ENCODE measurements around the gene EHMT1. TPM values are rescaled to one million over a fixed set of nuclear protein-coding genes. Genes with fewer than 3 reads are reported as not detected.

EHMT1 gene
- total RNA-seq, 1 experiment from 2014 or later: 63.9 TPM

DNA sequence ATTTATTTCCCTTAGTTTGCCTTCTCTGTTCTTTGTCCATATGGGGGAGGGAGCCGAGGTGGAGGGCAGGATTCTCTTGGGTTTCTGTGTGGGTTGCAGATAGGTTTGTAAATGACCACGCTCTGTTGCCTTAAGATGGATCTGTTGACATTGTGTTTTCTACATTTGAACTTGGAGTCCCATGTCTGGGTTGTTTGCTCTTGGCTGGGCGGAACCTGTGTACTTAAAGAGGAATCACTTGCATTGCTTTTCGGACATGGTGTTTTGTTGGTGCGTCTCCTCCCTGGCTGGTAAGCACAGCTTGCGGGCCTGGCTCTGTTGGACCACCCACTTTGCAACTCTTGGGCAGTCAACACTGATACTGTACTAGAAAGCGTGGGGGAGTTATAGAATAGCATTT, 45.9 kb downstream of the EHMT1 start:
- H3K27me3 ChIP-seq (ENCODE audit: control insufficient read depth, insufficient read depth, low read length): no peaks in the 10 kb centered on the region
- H3K4me3 ChIP-seq (ENCODE audit: low read depth in 2 of 2, low read length in 2 of 2): no peak overlapping the region
- no TSS peak for BruUV-seq (replicated peaks)
- TF ChIP-seq, protein P1, sequence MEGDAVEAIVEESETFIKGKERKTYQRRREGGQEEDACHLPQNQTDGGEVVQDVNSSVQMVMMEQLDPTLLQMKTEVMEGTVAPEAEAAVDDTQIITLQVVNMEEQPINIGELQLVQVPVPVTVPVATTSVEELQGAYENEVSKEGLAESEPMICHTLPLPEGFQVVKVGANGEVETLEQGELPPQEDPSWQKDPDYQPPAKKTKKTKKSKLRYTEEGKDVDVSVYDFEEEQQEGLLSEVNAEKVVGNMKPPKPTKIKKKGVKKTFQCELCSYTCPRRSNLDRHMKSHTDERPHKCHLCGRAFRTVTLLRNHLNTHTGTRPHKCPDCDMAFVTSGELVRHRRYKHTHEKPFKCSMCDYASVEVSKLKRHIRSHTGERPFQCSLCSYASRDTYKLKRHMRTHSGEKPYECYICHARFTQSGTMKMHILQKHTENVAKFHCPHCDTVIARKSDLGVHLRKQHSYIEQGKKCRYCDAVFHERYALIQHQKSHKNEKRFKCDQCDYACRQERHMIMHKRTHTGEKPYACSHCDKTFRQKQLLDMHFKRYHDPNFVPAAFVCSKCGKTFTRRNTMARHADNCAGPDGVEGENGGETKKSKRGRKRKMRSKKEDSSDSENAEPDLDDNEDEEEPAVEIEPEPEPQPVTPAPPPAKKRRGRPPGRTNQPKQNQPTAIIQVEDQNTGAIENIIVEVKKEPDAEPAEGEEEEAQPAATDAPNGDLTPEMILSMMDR (IDR thresholded peaks at IDR 0.05): no peak
- TF ChIP-seq SIN3A (IDR thresholded peaks at IDR 0.05; ENCODE audit: borderline replicate concordance, insufficient read depth, low read depth, low read length) (no peak), TCF7L2 (IDR thresholded peaks at IDR 0.05; ENCODE audit: low read depth, low read length) (no peak), POLR2AphosphoS5 (IDR thresholded peaks at IDR 0.05; ENCODE audit: low read depth, low read length) (no peak)
- TF ChIP-seq, protein P2, sequence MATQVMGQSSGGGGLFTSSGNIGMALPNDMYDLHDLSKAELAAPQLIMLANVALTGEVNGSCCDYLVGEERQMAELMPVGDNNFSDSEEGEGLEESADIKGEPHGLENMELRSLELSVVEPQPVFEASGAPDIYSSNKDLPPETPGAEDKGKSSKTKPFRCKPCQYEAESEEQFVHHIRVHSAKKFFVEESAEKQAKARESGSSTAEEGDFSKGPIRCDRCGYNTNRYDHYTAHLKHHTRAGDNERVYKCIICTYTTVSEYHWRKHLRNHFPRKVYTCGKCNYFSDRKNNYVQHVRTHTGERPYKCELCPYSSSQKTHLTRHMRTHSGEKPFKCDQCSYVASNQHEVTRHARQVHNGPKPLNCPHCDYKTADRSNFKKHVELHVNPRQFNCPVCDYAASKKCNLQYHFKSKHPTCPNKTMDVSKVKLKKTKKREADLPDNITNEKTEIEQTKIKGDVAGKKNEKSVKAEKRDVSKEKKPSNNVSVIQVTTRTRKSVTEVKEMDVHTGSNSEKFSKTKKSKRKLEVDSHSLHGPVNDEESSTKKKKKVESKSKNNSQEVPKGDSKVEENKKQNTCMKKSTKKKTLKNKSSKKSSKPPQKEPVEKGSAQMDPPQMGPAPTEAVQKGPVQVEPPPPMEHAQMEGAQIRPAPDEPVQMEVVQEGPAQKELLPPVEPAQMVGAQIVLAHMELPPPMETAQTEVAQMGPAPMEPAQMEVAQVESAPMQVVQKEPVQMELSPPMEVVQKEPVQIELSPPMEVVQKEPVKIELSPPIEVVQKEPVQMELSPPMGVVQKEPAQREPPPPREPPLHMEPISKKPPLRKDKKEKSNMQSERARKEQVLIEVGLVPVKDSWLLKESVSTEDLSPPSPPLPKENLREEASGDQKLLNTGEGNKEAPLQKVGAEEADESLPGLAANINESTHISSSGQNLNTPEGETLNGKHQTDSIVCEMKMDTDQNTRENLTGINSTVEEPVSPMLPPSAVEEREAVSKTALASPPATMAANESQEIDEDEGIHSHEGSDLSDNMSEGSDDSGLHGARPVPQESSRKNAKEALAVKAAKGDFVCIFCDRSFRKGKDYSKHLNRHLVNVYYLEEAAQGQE (IDR thresholded peaks at IDR 0.05; ENCODE audit: insufficient read depth in 1 of 2, low read depth in 2 of 2, low read length in 1 of 2): no peak
- peaks cover 10% of the 10 kb centered on the region for H3K4me1 ChIP-seq (ENCODE audit: control insufficient read depth, insufficient read depth, low read length)
- ChIA-PET POLR2A (interaction anchor here (0.7 kb wide), 1 partner anchor 36 kb away, joined by 5 read pairs; no protein-coding TSS in a partner anchor), CTCF (no interaction called here)
- H3K36me3 ChIP-seq (ENCODE audit: control insufficient read depth, insufficient read depth, low read length): no peaks in the 10 kb centered on the region
- intact Hi-C loops (cut with micrococcal nuclease; ENCODE audit: unreplicated experiment): no loop called here
- DNase-seq (ENCODE audit: low read depth, low spot score) (no peak), ATAC-seq (no peak)
- no peak overlapping the region for H3K27ac ChIP-seq (ENCODE audit: low read length)
- in situ Hi-C loops (cut with HindIII; ENCODE audit: low pct_unique_long_range_greater_than_20kb, low sequenced_read_pairs): no loop called here
- no peaks in the 10 kb centered on the region for H3K9me3 ChIP-seq (ENCODE audit: control insufficient read depth, insufficient read depth, low read depth, low read length)

DNA sequence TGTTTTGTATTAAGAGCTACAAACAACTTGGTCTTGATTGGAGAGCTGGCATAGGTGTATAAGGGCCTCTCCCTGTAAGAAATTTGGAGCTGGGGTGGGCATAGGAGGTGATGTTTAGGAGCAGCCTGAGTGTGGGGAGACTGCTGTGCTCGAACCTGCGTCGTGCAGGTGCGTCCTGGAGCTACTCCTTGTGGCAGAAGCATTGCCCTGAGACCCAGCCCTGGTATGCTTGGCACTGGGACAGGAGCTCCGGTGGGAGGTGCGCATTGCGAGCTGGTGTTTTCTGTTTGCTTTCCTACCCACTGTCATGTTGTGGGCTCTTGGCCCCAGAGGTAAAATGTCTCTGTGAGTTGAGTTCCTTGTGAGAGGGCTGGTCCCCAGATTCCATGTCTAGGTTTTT, 46.4 kb downstream of the EHMT1 start:
- Histone ChIP-seq H3K36me3 (ENCODE audit: control insufficient read depth, insufficient read depth, low read length) (no peaks in the 10 kb centered on the region), H3K27me3 (ENCODE audit: control insufficient read depth, insufficient read depth, low read length) (no peaks in the 10 kb centered on the region), H3K9me3 (ENCODE audit: control insufficient read depth, insufficient read depth, low read depth, low read length) (no peaks in the 10 kb centered on the region), H3K4me3 (ENCODE audit: low read depth in 2 of 2, low read length in 2 of 2) (no peak overlapping the region), H3K27ac (ENCODE audit: low read length) (no peak overlapping the region), H3K4me1 (ENCODE audit: control insufficient read depth, insufficient read depth, low read length) (peaks cover 11% of the 10 kb centered on the region)
- in situ Hi-C loops (cut with HindIII; ENCODE audit: low pct_unique_long_range_greater_than_20kb, low sequenced_read_pairs): no loop called here
- CTCF ChIA-PET: no interaction called here
- POLR2A ChIA-PET: no interaction called here
- intact Hi-C loops (cut with micrococcal nuclease; ENCODE audit: unreplicated experiment): no loop called here
- BruUV-seq (replicated peaks): no TSS peak
- ATAC-seq (no peak), DNase-seq (ENCODE audit: low read depth, low spot score) (no peak)
- TF ChIP-seq SIN3A (IDR thresholded peaks at IDR 0.05; ENCODE audit: borderline replicate concordance, insufficient read depth, low read depth, low read length): no peak
- TF ChIP-seq, protein P1 (IDR thresholded peaks at IDR 0.05): no peak
- TF ChIP-seq POLR2AphosphoS5 (IDR thresholded peaks at IDR 0.05; ENCODE audit: low read depth, low read length): no peak
- TF ChIP-seq TCF7L2 (IDR thresholded peaks at IDR 0.05; ENCODE audit: low read depth, low read length): no peak
- TF ChIP-seq, protein P2 (IDR thresholded peaks at IDR 0.05; ENCODE audit: insufficient read depth in 1 of 2, low read depth in 2 of 2, low read length in 1 of 2): no peak

All from Panc1 (cell line).